Non-pigmented ciliary epithelial cell (primary cell): ENCODE data around the gene LCMT2.
"Not testable (repeated sequence)": the region's sequence is repeated elsewhere in the genome, so short reads cannot be mapped to it uniquely, and the experiment has no call there.

Source experiments
- DNase-seq: peaks from one replicate; pipeline ENCODE4 v3.0.0-alpha.2; 2010; ENCODE audit warnings: low read depth

LCMT2 gene

GRCh38 chr15:43314171-43314570, 16.2 kb downstream of the LCMT2 start:
- DNase-seq = no peak

GRCh38 chr15:43312378-43312777, 18.0 kb downstream of the LCMT2 start:
- DNase-seq = no peak

- no peak for DNase-seq
These were observed 28.1 kb downstream of the LCMT2 start, which contains the start of gene TGM7 for GRCh38 chr15:43302205-43302817. Gene TGM7, minus strand, starts transcription at chr15:43302255.

GRCh38 chr15:43299884-43300283, 30.5 kb downstream of the LCMT2 start:
- DNase-seq = no peak

GRCh38 chr15:43299411-43299810, 31.0 kb downstream of the LCMT2 start:
- no peak for DNase-seq

GRCh38 chr15:43294091-43294706, 36.2 kb downstream of the LCMT2 start:
- no peak for DNase-seq

- no peak for DNase-seq
These were observed 36.9 kb downstream of the LCMT2 start for GRCh38 chr15:43293432-43293831.

- DNase-seq = no peak
These were observed 37.8 kb downstream of the LCMT2 start for GRCh38 chr15:43292375-43293078.

GRCh38 chr15:43289656-43290055, 40.7 kb downstream of the LCMT2 start:
- not testable (repeated sequence) for DNase-seq

- no peak for DNase-seq
These were observed 43.1 kb downstream of the LCMT2 start for GRCh38 chr15:43287254-43287653.

- DNase-seq = no peak
These were observed 44.3 kb downstream of the LCMT2 start for GRCh38 chr15:43286074-43286473.

- DNase-seq = no peak
These were observed 44.8 kb downstream of the LCMT2 start for GRCh38 chr15:43285609-43286037.

GRCh38 chr15:43283526-43283925, 46.8 kb downstream of the LCMT2 start:
- no peak for DNase-seq

GRCh38 chr15:43281926-43282602, 48.3 kb downstream of the LCMT2 start:
- no peak for DNase-seq

- no peak for DNase-seq
These were observed 49.4 kb downstream of the LCMT2 start for GRCh38 chr15:43280996-43281395.

- DNase-seq = no peak
These were observed 50.9 kb downstream of the LCMT2 start for GRCh38 chr15:43279496-43279895.

- DNase-seq = no peak
These were observed 51.5 kb downstream of the LCMT2 start for GRCh38 chr15:43278869-43279268.

- no peak for DNase-seq
These were observed 52.5 kb downstream of the LCMT2 start for GRCh38 chr15:43277901-43278300.

- DNase-seq = no peak
These were observed 53.0 kb downstream of the LCMT2 start for GRCh38 chr15:43277231-43277823.

- no peak for DNase-seq
These were observed 53.7 kb downstream of the LCMT2 start for GRCh38 chr15:43276563-43277200.

GRCh38 chr15:43275740-43276562, 54.4 kb downstream of the LCMT2 start:
- no peak for DNase-seq
